ENCODE data around the gene UBTD1.

Gene UBTD1

DNA sequence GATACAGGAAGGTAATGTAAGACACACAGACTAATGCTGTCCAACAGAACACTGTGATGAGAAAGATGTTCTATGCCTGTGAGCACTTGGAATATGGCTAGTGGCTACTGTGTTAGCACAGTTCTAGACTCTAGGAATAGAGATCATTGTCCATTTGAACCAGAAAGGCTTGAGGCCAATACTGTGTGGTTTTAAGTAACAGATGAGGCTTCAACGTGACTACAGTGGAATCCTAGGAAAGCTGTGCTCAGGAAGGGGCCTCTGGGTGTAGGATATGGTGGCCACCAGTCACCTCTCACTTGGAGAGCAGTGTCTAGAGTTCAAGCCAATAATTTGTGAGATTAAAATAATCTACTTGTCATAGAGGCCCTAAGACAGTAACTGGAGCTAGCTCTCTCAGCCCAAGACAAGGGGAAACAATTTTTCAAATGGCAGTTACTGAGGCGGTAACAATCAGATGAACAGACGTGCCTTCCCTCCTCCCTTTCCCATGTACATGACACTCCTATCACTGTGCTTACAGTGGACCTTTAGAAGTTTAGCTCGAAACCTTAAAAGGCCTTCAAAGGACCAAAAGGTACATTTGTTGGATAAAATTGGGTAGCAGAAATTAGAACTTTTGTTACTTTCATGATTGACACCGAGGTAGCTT lies 42.6 kb upstream of the UBTD1 start:
- DNase-seq: no peak
- peaks cover 0 to 15% (median 10%) of the 10 kb centered on the region in 4 donors for H3K4me1 ChIP-seq
- intact Hi-C loops (cut with DNase I; ENCODE audit: low total_unique reads): no loop called here
- H3K9me3 ChIP-seq: no peaks in the 10 kb centered on the region
- H3K27ac ChIP-seq: peak overlapping the region in 1 of 2 donors; percentile 5
- H3K27me3 ChIP-seq: no peaks in the 10 kb centered on the region
- H3K36me3 ChIP-seq: peaks cover 51 to 88% (median 65%) of the 10 kb centered on the region in 3 donors
- TF ChIP-seq CTCF (IDR thresholded peaks at IDR 0.05): no peak
- no peak overlapping the region for H3K4me3 ChIP-seq

- no peaks in the 10 kb centered on the region for H3K9me3 ChIP-seq
- no peak overlapping the region for H3K27ac ChIP-seq
- no peak overlapping the region for H3K4me3 ChIP-seq
- H3K36me3 ChIP-seq: peaks cover 56 to 93% (median 69%) of the 10 kb centered on the region in 3 donors
- DNase-seq: no peak
- no peaks in the 10 kb centered on the region for H3K27me3 ChIP-seq
- no peak for TF ChIP-seq CTCF (IDR thresholded peaks at IDR 0.05)
- intact Hi-C loops (cut with DNase I; ENCODE audit: low total_unique reads): no loop called here
- peaks cover 0 to 15% (median 10%) of the 10 kb centered on the region in 4 donors for H3K4me1 ChIP-seq
Measured at GRCh38 chr10:97456686-97457065, 42.0 kb upstream of the UBTD1 start.

GRCh38 chr10:97459111-97459510 lies 39.6 kb upstream of the UBTD1 start:
- H3K4me3 ChIP-seq: no peak overlapping the region
- H3K4me1 ChIP-seq: peaks cover 0 to 12% (median 6%) of the 10 kb centered on the region in 4 donors
- H3K36me3 ChIP-seq: peaks cover 74 to 94% (median 86%) of the 10 kb centered on the region in 3 donors
- no peak for TF ChIP-seq CTCF (IDR thresholded peaks at IDR 0.05)
- no peak overlapping the region for H3K27ac ChIP-seq
- no peaks in the 10 kb centered on the region for H3K27me3 ChIP-seq
- H3K9me3 ChIP-seq: no peaks in the 10 kb centered on the region
- intact Hi-C loops (cut with DNase I; ENCODE audit: low total_unique reads): no loop called here
- no peak for DNase-seq

DNA sequence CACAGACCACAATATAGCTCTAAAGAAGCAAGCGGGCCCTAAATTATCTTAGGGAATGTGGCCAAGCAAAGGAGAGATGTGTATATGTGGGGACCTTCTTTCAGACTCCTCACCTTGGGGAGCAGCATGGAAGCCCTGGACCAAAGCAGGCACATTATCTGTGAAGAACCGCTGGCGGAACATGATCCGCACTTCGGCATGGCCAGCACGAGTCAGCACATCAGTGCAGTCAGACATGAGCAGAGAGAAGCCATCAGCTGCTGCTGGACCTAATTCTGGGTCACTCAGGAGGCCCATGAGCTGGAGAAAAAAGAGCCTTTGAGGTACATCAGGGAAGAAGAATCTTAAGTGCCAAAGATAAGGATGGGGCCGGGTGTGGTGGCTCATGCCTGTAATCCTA lies 38.8 kb upstream of the UBTD1 start:
- Histone ChIP-seq H3K4me1 (peaks cover 0 to 4% (median 0%) of the 10 kb centered on the region in 4 donors), H3K36me3 (peaks cover 76 to 94% (median 90%) of the 10 kb centered on the region in 3 donors), H3K9me3 (no peaks in the 10 kb centered on the region), H3K4me3 (no peak overlapping the region), H3K27me3 (no peaks in the 10 kb centered on the region), H3K27ac (no peak overlapping the region)
- DNase-seq: no peak
- intact Hi-C loops (cut with DNase I; ENCODE audit: low total_unique reads): loop anchor here (5.0 kb wide), 1 partner anchor 92 kb away; no protein-coding TSS in a partner anchor
- no peak for TF ChIP-seq CTCF (IDR thresholded peaks at IDR 0.05)

GRCh38 chr10:97462309-97462708 lies 36.4 kb upstream of the UBTD1 start:
- no peaks in the 10 kb centered on the region for H3K9me3 ChIP-seq
- H3K36me3 ChIP-seq: peaks cover 85 to 99% (median 94%) of the 10 kb centered on the region in 3 donors
- no peaks in the 10 kb centered on the region for H3K4me1 ChIP-seq
- no peak overlapping the region for H3K4me3 ChIP-seq
- no peak overlapping the region for H3K27ac ChIP-seq
- DNase-seq: no peak
- no peaks in the 10 kb centered on the region for H3K27me3 ChIP-seq
- intact Hi-C loops (cut with DNase I; ENCODE audit: low total_unique reads): loop anchor here (5.0 kb wide), 1 partner anchor 90 kb away; no protein-coding TSS in a partner anchor
- no peak for TF ChIP-seq CTCF (IDR thresholded peaks at IDR 0.05)
